IMR-90 (cell line): ENCODE results near the gene ULBP2. TPM values are rescaled to one million over a fixed set of nuclear protein-coding genes. Genes with fewer than 3 reads are reported as not detected.

Experiments used
- ATAC-seq: fragments of 200-7000 bp; cut with Tn5 transposase; 2 replicates; pipeline ENCODE4 v1.9.1; 2020; ENCODE audit warnings: low read depth, mild to moderate bottlenecking, moderate library complexity
- BruUV-seq: library from RNA; stranded (reverse); fragments of 400-500 nt; replicated peaks from 2 replicates; lab custom pipeline; 2021; lab: Mats Ljungman, UMichigan
- CTCF ChIA-PET: fragments of 300-600 bp; formaldehyde crosslinking; extraction: SDS; loops from one replicate; lab custom pipeline; 2021; ENCODE audit warnings: antibody characterized with exemption; lab: Yijun Ruan, JAX
- POLR2A ChIA-PET: fragments of 300-600 bp; sonication (Branson Sonifier 250); formaldehyde crosslinking; loops from one replicate; lab custom pipeline; 2022; ENCODE audit warnings: antibody characterized with exemption; ENCODE audit not compliant: unreplicated experiment; lab: Charles Lee
- DNase-seq: peaks from one replicate; pipeline ENCODE4 v3.0.0; 2013
- H2AFZ ChIP-seq: replicated peaks from 2 replicates; pipeline ENCODE3; 2013; ENCODE audit warnings: low read length, mild to moderate bottlenecking; ENCODE audit not compliant: poor library complexity
- H2AK5ac ChIP-seq: 2 replicates; pipeline ENCODE4 v1.6.1; 2013; ENCODE audit warnings: low read depth, low read length, inconsistent platforms
- H2AK9ac ChIP-seq: replicated peaks from 2 replicates; pipeline ENCODE3; 2013; ENCODE audit warnings: mild to moderate bottlenecking, low read depth, low read length, moderate library complexity; ENCODE audit not compliant: poor library complexity
- H2BK120ac ChIP-seq: 2 replicates; pipeline ENCODE4 v1.6.1; 2013; ENCODE audit warnings: low read depth, low read length, inconsistent platforms
- H2BK15ac ChIP-seq: 3 replicates; pipeline ENCODE4 v1.6.1; 2013; ENCODE audit warnings: low read depth, low read length, inconsistent platforms
- H2BK20ac ChIP-seq: 2 replicates; pipeline ENCODE4 v1.6.1; 2013; ENCODE audit warnings: low read depth, mild to moderate bottlenecking, inconsistent platforms, low read length, moderate library complexity
- H2BK5ac ChIP-seq: 2 replicates; pipeline ENCODE4 v1.6.1; 2013; ENCODE audit warnings: mild to moderate bottlenecking, low read depth, low read length, inconsistent platforms; ENCODE audit not compliant: poor library complexity, severe bottlenecking
- H3K14ac ChIP-seq: replicated peaks from 2 replicates; pipeline ENCODE4 v1.6.1; 2013; ENCODE audit warnings: low read depth, low read length, inconsistent platforms
- H3K18ac ChIP-seq: 2 replicates; pipeline ENCODE4 v1.6.1; 2013; ENCODE audit warnings: low read depth, low read length, control low read depth
- H3K23ac ChIP-seq: 2 replicates; pipeline ENCODE4 v1.6.1; 2013; ENCODE audit warnings: low read depth, low read length, inconsistent platforms
- H3K27ac ChIP-seq: 2 replicates; pipeline ENCODE4 v1.5.1; 2013; ENCODE audit warnings: mild to moderate bottlenecking, control low read depth, low read length; ENCODE audit not compliant: insufficient read depth
- H3K27me3 ChIP-seq: 2 replicates; pipeline ENCODE4 v1.6.1; 2013; ENCODE audit warnings: low read length; ENCODE audit not compliant: control insufficient read depth, insufficient read depth
- H3K36me3 ChIP-seq: 2 replicates; pipeline ENCODE4 v1.6.1; 2013; ENCODE audit warnings: low read length, mixed read lengths; ENCODE audit not compliant: control insufficient read depth, insufficient read depth
- H3K4ac ChIP-seq: 2 replicates; pipeline ENCODE4 v1.6.1; 2013; ENCODE audit warnings: low read depth, low read length, inconsistent platforms
- H3K4me1 ChIP-seq: 2 replicates; pipeline ENCODE4 v1.6.1; 2013; ENCODE audit warnings: low read length, mixed read lengths; ENCODE audit not compliant: control insufficient read depth, insufficient read depth
- H3K4me2 ChIP-seq: 2 replicates; pipeline ENCODE4 v1.6.1; 2013; ENCODE audit warnings: low read depth, mild to moderate bottlenecking, control low read depth, low read length, moderate library complexity
- H3K4me3 ChIP-seq: 2 replicates; pipeline ENCODE4 v1.5.1; 2013; ENCODE audit warnings: low read depth, mild to moderate bottlenecking, control low read depth, low read length, moderate library complexity; ENCODE audit not compliant: insufficient read depth
- H3K56ac ChIP-seq: 2 replicates; pipeline ENCODE4 v1.6.1; 2013; ENCODE audit warnings: low read length, inconsistent platforms; ENCODE audit not compliant: insufficient read depth; ENCODE audit errors: extremely low read depth
- H3K79me1 ChIP-seq, 2 experiments: 2 replicates each; pipeline ENCODE4 v1.6.1; 2013; ENCODE audit warnings: low read length in 2 of 2, inconsistent platforms in 1 of 2, low read depth in 1 of 2
- H3K9ac ChIP-seq: 2 replicates; pipeline ENCODE4 v1.6.1; 2013; ENCODE audit warnings: low read depth, low read length, control low read depth
- H3K9me1 ChIP-seq: 2 replicates; pipeline ENCODE4 v1.6.1; 2013; ENCODE audit warnings: low read length, inconsistent platforms; ENCODE audit not compliant: insufficient read depth
- H3K9me3 ChIP-seq: 2 replicates; pipeline ENCODE4 v1.6.1; 2013; ENCODE audit warnings: low read length; ENCODE audit not compliant: control insufficient read depth, insufficient read depth
- H4K20me1 ChIP-seq: 2 replicates; pipeline ENCODE4 v1.6.1; 2013; ENCODE audit warnings: low read length, inconsistent platforms; ENCODE audit not compliant: insufficient read depth
- H4K5ac ChIP-seq: 2 replicates; pipeline ENCODE4 v1.6.1; 2013; ENCODE audit warnings: mild to moderate bottlenecking, low read depth, low read length, control low read depth
- H4K8ac ChIP-seq, 2 experiments: 2 replicates each; pipeline ENCODE4 v1.6.1; 2013; ENCODE audit warnings: low read depth in 2 of 2, low read length in 2 of 2, control low read depth in 1 of 2, inconsistent platforms in 1 of 2
- H4K91ac ChIP-seq: 2 replicates; pipeline ENCODE4 v1.6.1; 2013; ENCODE audit warnings: low read depth, low read length, inconsistent platforms; ENCODE audit not compliant: insufficient read depth
- BHLHE40 ChIP-seq: fragments of 150-350 bp; IDR thresholded peaks from 2 replicates; pipeline ENCODE4 v1.6.1; 2016; ENCODE audit warnings: mild to moderate bottlenecking, low read depth, low read length
- CEBPB ChIP-seq: IDR thresholded peaks from 2 replicates; pipeline ENCODE4 v1.6.1; 2012; ENCODE audit warnings: low read depth, low read length, improper control_type of control experiment
- CHD1 ChIP-seq: IDR thresholded peaks from 2 replicates; pipeline ENCODE4 v1.6.1; 2012; ENCODE audit warnings: low read depth, low read length, improper control_type of control experiment
- CTCF ChIP-seq: conservative IDR thresholded peaks from 2 replicates; pipeline ENCODE4 v1.5.1; 2012; ENCODE audit warnings: mild to moderate bottlenecking, low read depth, low read length, improper control_type of control experiment
- ELK1 ChIP-seq: fragments of 150-350 bp; IDR thresholded peaks from 2 replicates; pipeline ENCODE4 v1.6.1; 2016; ENCODE audit warnings: low read depth, mild to moderate bottlenecking, low read length, moderate library complexity, borderline replicate concordance
- FOS ChIP-seq: fragments of 150-350 bp; IDR thresholded peaks from 2 replicates; pipeline ENCODE4 v1.6.1; 2016; ENCODE audit warnings: low read depth, low read length
- MAFK ChIP-seq: IDR thresholded peaks from 2 replicates; pipeline ENCODE4 v1.6.1; 2012; ENCODE audit warnings: low read depth, low read length, improper control_type of control experiment
- MAZ ChIP-seq: IDR thresholded peaks from 2 replicates; pipeline ENCODE4 v1.6.1; 2012; ENCODE audit warnings: low read depth, mild to moderate bottlenecking, low read length, improper control_type of control experiment, moderate library complexity, borderline replicate concordance
- MXI1 ChIP-seq: IDR thresholded peaks from 2 replicates; pipeline ENCODE4 v1.6.1; 2012; ENCODE audit warnings: low read depth, mild to moderate bottlenecking, low read length, moderate library complexity, borderline replicate concordance
- NFE2L2 ChIP-seq: fragments of 150-350 bp; IDR thresholded peaks from 2 replicates; pipeline ENCODE4 v1.6.1; 2016; ENCODE audit warnings: low read depth, mild to moderate bottlenecking, low read length
- POLR2A ChIP-seq: IDR thresholded peaks from 2 replicates; pipeline ENCODE4 v1.6.1; 2012; ENCODE audit warnings: mild to moderate bottlenecking, low read depth, low read length
- RAD21 ChIP-seq: IDR thresholded peaks from 2 replicates; pipeline ENCODE4 v1.6.1; 2012; ENCODE audit warnings: low read length, improper control_type of control experiment
- RCOR1 ChIP-seq: IDR thresholded peaks from 2 replicates; pipeline ENCODE4 v1.6.1; 2012; ENCODE audit warnings: mild to moderate bottlenecking, low read length, improper control_type of control experiment; ENCODE audit not compliant: insufficient replicate concordance
- RFX5 ChIP-seq: IDR thresholded peaks from 2 replicates; pipeline ENCODE4 v1.8.0; 2012; ENCODE audit warnings: low read depth, mild to moderate bottlenecking, low read length, moderate library complexity
- SMC3 ChIP-seq: fragments of 150-350 bp; IDR thresholded peaks from 2 replicates; pipeline ENCODE4 v1.6.1; 2016; ENCODE audit warnings: low read depth, mild to moderate bottlenecking, antibody characterized with exemption, low read length, moderate library complexity
- USF2 ChIP-seq: fragments of 150-350 bp; IDR thresholded peaks from 2 replicates; pipeline ENCODE4 v1.6.1; 2017; ENCODE audit warnings: mild to moderate bottlenecking, antibody characterized with exemption, low read length, low read depth
- WGBS, 2 experiments: methylation state at CpG; one replicate each; pipeline versions ENCODE4 v1.1.5 to v1.1.7; 2013; ENCODE audit warnings: missing lambda C conversion rate in 2 of 2; ENCODE audit not compliant: insufficient read length in 1 of 2; ENCODE audit errors: extremely low coverage in 2 of 2; 5-methylcytosine and 5-hydroxymethylcytosine counted together
- dilution Hi-C: fragments of 300-500 bp; cut with HindIII; formaldehyde crosslinking; loops from one replicate; pipeline ENCODE4 v1.14.3; 2018; ENCODE audit warnings: low sequenced_read_pairs; ENCODE audit not compliant: unreplicated experiment
- in situ Hi-C: fragments of 300-500 bp; cut with MboI; formaldehyde crosslinking; loops from 3 replicates; pipeline ENCODE4 v1.14.3; 2019; ENCODE audit warnings: low sequenced_read_pairs, inconsistent platforms, mixed read lengths
- intact Hi-C: fragments of 100-400 bp; cut with micrococcal nuclease; formaldehyde crosslinking; loops from 2 replicates; pipeline ENCODE4 v1.10.0; 2022
- polyA plus RNA-seq, 3 experiments: library from polyadenylated mRNA; depleted of rRNA; stranded (reverse); fragments of >200 nt; gene quantifications; 2 replicates each; pipeline ENCODE4 v1.2.3, GENCODE V29; 2012; ENCODE audit warnings: low replicate concordance in 1 of 3
- total RNA-seq: library from RNA; depleted of rRNA; stranded (reverse); fragments of >200 nt; gene quantifications from 2 replicates; pipeline ENCODE4 v1.2.3, GENCODE V29; 2012

The ULBP2 gene
- total and polyA plus RNA-seq, 2 of the 4 experiments (the other 2 are of a cell fraction), result 7.9 to 16.2 TPM

- intact Hi-C loops, result no loop called here
- BruUV-seq, result no TSS peak
These were observed 43.0 kb downstream of the ULBP2 start for GRCh38 chr6:149984773-149985172.

More at GRCh38 chr6:149984773-149985172, 43.0 kb downstream of the ULBP2 start:
- Histone ChIP-seq H2AK9ac (no peak overlapping the region), H3K4me1 (no peaks in the 10 kb centered on the region), H2BK120ac (no peak overlapping the region), H3K4me2 (no peak overlapping the region), H3K23ac (no peak overlapping the region), H2BK5ac (no peak overlapping the region), H3K4ac (no peak overlapping the region), H2AK5ac (no peak overlapping the region), H3K79me1 (no peaks in the 10 kb centered on the region), H3K4me3 (no peak overlapping the region), H3K9ac (no peak overlapping the region), H3K27me3 (peaks cover 56% of the 10 kb centered on the region), H3K9me3 (peaks cover 20% of the 10 kb centered on the region), H3K9me1 (no peaks in the 10 kb centered on the region), H4K91ac (no peak overlapping the region), H4K5ac (no peak overlapping the region), H3K18ac (no peak overlapping the region), H3K56ac (no peak overlapping the region), H4K20me1 (no peaks in the 10 kb centered on the region), H2BK15ac (no peak overlapping the region), H3K27ac (no peak overlapping the region), H2AFZ (no peak overlapping the region), H3K36me3 (no peaks in the 10 kb centered on the region), H2BK20ac (no peak overlapping the region), H3K14ac (no peak overlapping the region), H4K8ac (no peak overlapping the region)
- ATAC-seq (no peak), DNase-seq (no peak)
- CTCF ChIA-PET, result no interaction called here
- in situ Hi-C loops (no loop called here), dilution Hi-C loops (no loop called here)
- 70% methylated on average over 2 of the region's 5 CpGs; no CpG with 5 or more reads in 1 of the 2 experiments for WGBS, 2 experiments
- POLR2A ChIA-PET, result no interaction called here
- TF ChIP-seq BHLHE40 (no peak), RAD21 (no peak), MAFK (no peak), RCOR1 (no peak), NFE2L2 (no peak), CHD1 (no peak), SMC3 (no peak), CTCF (no peak), MAZ (no peak), POLR2A (no peak), CEBPB (no peak), MXI1 (no peak), USF2 (no peak), RFX5 (no peak), ELK1 (no peak), FOS (no peak)
